HCT116 (cell line): ENCODE data around the gene TMED10. TPM values are rescaled to one million over a fixed set of nuclear protein-coding genes. Genes with fewer than 3 reads are reported as not detected.

Experiments
- ATAC-seq: fragments of 200-7000 bp; cut with Tn5 transposase; 2 replicates; pipeline ENCODE4 v1.9.1; 2020; ENCODE audit warnings: mild to moderate bottlenecking, moderate library complexity
- BruUV-seq: library from RNA; stranded (reverse); fragments of 400-500 nt; replicated peaks from 2 replicates; lab custom pipeline; 2021; lab: Mats Ljungman, UMichigan
- CTCF ChIA-PET: fragments of 300-600 bp; sonication (Branson Sonifier 250); formaldehyde crosslinking; loops from one replicate; lab custom pipeline; 2021; ENCODE audit warnings: antibody characterized with exemption; lab: Charles Lee
- POLR2A ChIA-PET: fragments of 300-600, 350-600 bp; sonication (Branson Sonifier 250); formaldehyde crosslinking; loops from one replicate; lab custom pipeline; 2021; ENCODE audit warnings: antibody characterized with exemption; lab: Charles Lee
- RAD21 ChIA-PET, 2 experiments: fragments of 300-600 bp; sonication (Branson Sonifier 250); formaldehyde crosslinking; loops; one replicate each; lab custom pipeline; 2023; ENCODE audit warnings: low total read pairs in 2 of 2; ENCODE audit not compliant: uncharacterized antibody in 2 of 2, unreplicated experiment in 2 of 2, low non-redundant PET in 1 of 2; lab: Charles Lee
- DNase-seq: peaks from one replicate; pipeline ENCODE4 v3.0.0-alpha.2; 2010; ENCODE audit warnings: low read depth, low spot score
- H2AFZ ChIP-seq: fragments of 200-600 bp; shearing (Covaris generic), sonication (generic); 2 replicates; pipeline ENCODE4 v1.6.1; 2017; ENCODE audit warnings: low read depth, mixed run types, mixed read lengths, antibody characterized with exemption, low read length; ENCODE audit not compliant: poor library complexity, severe bottlenecking
- H3K27ac ChIP-seq: 2 replicates; pipeline ENCODE4 v1.5.1; 2012; ENCODE audit warnings: low read depth, low read length
- H3K27me3 ChIP-seq: fragments of 200-600 bp; sonication (generic); 2 replicates; pipeline ENCODE4 v1.6.1; 2016; ENCODE audit warnings: mixed run types, low read length, mixed read lengths; ENCODE audit not compliant: insufficient read depth
- H3K36me3 ChIP-seq, 2 experiments: fragments of 200-500 bp in 1 of 2; fragments of 200-600 bp in 1 of 2; sonication (Bioruptor generic) in 1 of 2; sonication (generic) in 1 of 2; 2 replicates each; pipeline versions ENCODE4 v1.5.1 to v1.6.1; 2014 to 2016; ENCODE audit warnings: low read length in 2 of 2, inconsistent platforms in 1 of 2, mixed read lengths in 1 of 2, mixed run types in 1 of 2; ENCODE audit not compliant: insufficient read depth in 2 of 2, control insufficient read depth in 1 of 2
- H3K4me1 ChIP-seq, 2 experiments: fragments of 200-600 bp in 1 of 2; sonication (generic) in 1 of 2; 2 replicates each; pipeline versions ENCODE4 v1.5.1 to v1.6.1; 2012 to 2017; ENCODE audit warnings: low read length in 2 of 2, inconsistent platforms in 1 of 2, mild to moderate bottlenecking in 1 of 2, mixed read lengths in 1 of 2, mixed run types in 1 of 2, moderate library complexity in 1 of 2; ENCODE audit not compliant: insufficient read depth in 2 of 2, control insufficient read depth in 1 of 2
- H3K4me2 ChIP-seq: fragments of 200-600 bp; sonication (generic); 2 replicates; pipeline ENCODE4 v1.6.1; 2017; ENCODE audit warnings: mixed run types, low read length, mixed read lengths
- H3K4me3 ChIP-seq, 2 experiments: fragments of 200-600 bp in 1 of 2; sonication (generic) in 1 of 2; replicated peaks in 1 of 2; 2 replicates each; pipeline ENCODE4 v1.5.1; 2011 to 2016; ENCODE audit warnings: low read length in 2 of 2, control low read depth in 1 of 2, low read depth in 1 of 2, mild to moderate bottlenecking in 1 of 2, mixed read lengths in 1 of 2, mixed run types in 1 of 2
- H3K79me2 ChIP-seq: fragments of 200-600 bp; sonication (generic); 2 replicates; pipeline ENCODE4 v1.6.1; 2017; ENCODE audit warnings: mild to moderate bottlenecking, mixed run types, low read length, moderate library complexity, mixed read lengths; ENCODE audit not compliant: insufficient read depth
- H3K9ac ChIP-seq: fragments of 200-600 bp; sonication (generic); 2 replicates; pipeline ENCODE4 v1.6.1; 2016; ENCODE audit warnings: low read length, mixed read lengths
- H3K9me2 ChIP-seq: fragments of 200-600 bp; sonication (generic), shearing (Covaris generic); 2 replicates; pipeline ENCODE4 v1.6.1; 2017; ENCODE audit warnings: mixed run types, mild to moderate bottlenecking, moderate library complexity; ENCODE audit not compliant: insufficient read depth
- H3K9me3 ChIP-seq, 2 experiments: fragments of 200-500 bp in 1 of 2; fragments of 200-600 bp in 1 of 2; sonication (Bioruptor generic) in 1 of 2; sonication (generic) in 1 of 2; 2 replicates each; pipeline ENCODE4 v1.6.1; 2014 to 2017; ENCODE audit warnings: low read length in 2 of 2, mixed read lengths in 2 of 2, inconsistent platforms in 1 of 2, low read depth in 1 of 2, mild to moderate bottlenecking in 1 of 2, mixed run types in 1 of 2, moderate library complexity in 1 of 2; ENCODE audit not compliant: control insufficient read depth in 1 of 2, insufficient read depth in 1 of 2
- H4K20me1 ChIP-seq: fragments of 200-600 bp; sonication (generic), shearing (Covaris generic); 2 replicates; pipeline ENCODE4 v1.6.1; 2017; ENCODE audit warnings: mixed run types, mild to moderate bottlenecking, moderate library complexity; ENCODE audit not compliant: insufficient read depth
- ELF1 ChIP-seq: IDR thresholded peaks from 2 replicates; pipeline ENCODE4 v1.6.1; 2012; ENCODE audit warnings: low read depth, borderline replicate concordance
- JUND ChIP-seq: IDR thresholded peaks from 2 replicates; pipeline ENCODE4 v1.6.1; 2012
- POLR2A ChIP-seq: IDR thresholded peaks from 2 replicates; pipeline ENCODE4 v1.7.0; 2011; ENCODE audit warnings: borderline replicate concordance; ENCODE audit not compliant: insufficient read depth, insufficient read length; ENCODE audit errors: extremely low read depth
- RAD21 ChIP-seq: IDR thresholded peaks from 2 replicates; pipeline ENCODE4 v1.6.1; 2012; ENCODE audit warnings: low read depth, mild to moderate bottlenecking
- REST ChIP-seq: IDR thresholded peaks from 2 replicates; pipeline ENCODE4 v1.6.1; 2012; ENCODE audit warnings: low read depth
- SIN3A ChIP-seq: IDR thresholded peaks from 2 replicates; pipeline ENCODE4 v1.6.1; 2012; ENCODE audit warnings: low read depth
- SP1 ChIP-seq: IDR thresholded peaks from 2 replicates; pipeline ENCODE4 v1.6.1; 2012; ENCODE audit warnings: low read depth
- YY1 ChIP-seq: IDR thresholded peaks from 2 replicates; pipeline ENCODE4 v1.6.1; 2011; ENCODE audit warnings: low read length, low read depth, moderate library complexity, mild to moderate bottlenecking; ENCODE audit not compliant: insufficient replicate concordance; ENCODE audit errors: extremely low read depth
- intact Hi-C: fragments of 100-400 bp; cut with micrococcal nuclease; formaldehyde crosslinking; loops from 2 replicates; pipeline ENCODE4 v1.10.0; 2022
- total RNA-seq: library from RNA; stranded (reverse); gene quantifications from one replicate; pipeline ENCODE4 v1.2.1, GENCODE V29; 2021; ENCODE audit not compliant: unreplicated experiment

Gene TMED10
- total RNA-seq, 1 experiment from 2014 or later = 303 TPM

GRCh38 chr14:75126679-75127473 is 49.5 kb downstream of the TMED10 start, which contains the start of gene NEK9 (continued):
- 0 out of 2 replicates have a peak, but pooled peaks have one; percentile 2 for TF ChIP-seq RAD21
- peak; percentile 90 for TF ChIP-seq SIN3A
- peak; percentile 82 for TF ChIP-seq YY1
- no peak for TF ChIP-seq REST
- no peak for TF ChIP-seq SP1
- TF ChIP-seq ELF1 = peak; percentile 38; the same call in 1 of the 2 replicates

- Histone ChIP-seq H3K4me3 (peak overlapping the region; percentile 78 to 86), H4K20me1 (no peaks in the 10 kb centered on the region), H3K4me2 (peak overlapping the region; percentile 93), H2AFZ (no peak overlapping the region), H3K9ac (peak overlapping the region; percentile 97), H3K27me3 (no peaks in the 10 kb centered on the region), H3K4me1 (peaks cover 33 to 43% of the 10 kb centered on the region in 2 experiments), H3K79me2 (peaks cover 46% of the 10 kb centered on the region), H3K36me3 (no peaks in the 10 kb centered on the region), H3K27ac (peak overlapping the region; percentile 94), H3K9me2 (no peaks in the 10 kb centered on the region), H3K9me3 (no peaks in the 10 kb centered on the region)
- ChIA-PET CTCF (interaction anchor here (1.2 kb wide), 1 partner anchor 203 kb away, joined by 3 read pairs; the partner anchor contains the start of gene RPS6KL1), RAD21 (no interaction called here), POLR2A (interaction anchor here (2.4 kb wide), 1 partner anchor 169 kb away, joined by 10 read pairs; no protein-coding TSS in a partner anchor)
- BruUV-seq = no TSS peak
- DNase-seq (no peak), ATAC-seq (no peak)
- TF ChIP-seq JUND = no peak
- TF ChIP-seq POLR2A = peak; percentile 7
- intact Hi-C loops = loop anchor here (5.0 kb wide), 1 partner anchor 436 kb away; no protein-coding TSS in a partner anchor
Observed at GRCh38 chr14:75126121-75126544, 50.3 kb downstream of the TMED10 start.
